ENCODE data around the gene SNUPN.

GRCh38 chr15:75591655-75592364 lies 33.7 kb downstream of the SNUPN start:
- TF ChIP-seq POLR2AphosphoS5 (IDR thresholded peaks at IDR 0.05; ENCODE audit: low read depth, low read length), result no peak
- TF ChIP-seq POLR2A (IDR thresholded peaks at IDR 0.05; ENCODE audit: low read depth, low read length), result no peak
- TF ChIP-seq TAF1 (IDR thresholded peaks at IDR 0.05; ENCODE audit: borderline replicate concordance, low read depth, low read length), result no peak
